HEK293 (cell line): Measurements from ENCODE around the gene TMEM191C.

ENCODE experiments used
- CTCF ChIA-PET: fragments of 350-600 bp; formaldehyde crosslinking; extraction: SDS; loops from one replicate; lab custom pipeline; 2021; ENCODE audit warnings: antibody characterized with exemption; lab: Yijun Ruan, JAX
- POLR2A ChIA-PET: fragments of 300-600 bp; formaldehyde crosslinking; extraction: SDS; loops from one replicate; lab custom pipeline; 2020; ENCODE audit warnings: antibody characterized with exemption, inconsistent platforms; lab: Yijun Ruan, JAX
- H3K27ac ChIP-seq: fragments of 200-500 bp; sonication (Bioruptor generic); 2 replicates; pipeline ENCODE4 v1.5.1; 2014; ENCODE audit warnings: low read depth, low read length, control low read depth, inconsistent platforms; ENCODE audit errors: extremely low read depth
- H3K36me3 ChIP-seq, 2 experiments: fragments of 200-500 bp in 1 of 2; sonication (Bioruptor generic) in 1 of 2; 1 replicate in 1 of 2; 2 replicates in 1 of 2; pipeline ENCODE4 v1.5.1; 2014 to 2017; ENCODE audit warnings: inconsistent platforms in 2 of 2, low read length in 2 of 2; ENCODE audit not compliant: control insufficient read depth in 2 of 2, insufficient read depth in 1 of 2
- H3K4me1 ChIP-seq: fragments of 200-500 bp; sonication (Bioruptor generic); 2 replicates; pipeline ENCODE4 v1.5.1; 2014; ENCODE audit warnings: mild to moderate bottlenecking, low read length, inconsistent platforms; ENCODE audit not compliant: control insufficient read depth, insufficient read depth
- H3K4me3 ChIP-seq: 2 replicates; pipeline ENCODE4 v1.5.1; 2011; ENCODE audit warnings: low read depth, mild to moderate bottlenecking, control low read depth, low read length, moderate library complexity
- H3K9me3 ChIP-seq: fragments of 200-500 bp; sonication (Bioruptor generic); 2 replicates; pipeline ENCODE4 v1.5.1; 2014; ENCODE audit warnings: low read depth, low read length, inconsistent platforms; ENCODE audit not compliant: control insufficient read depth, insufficient read depth
- GLIS1 ChIP-seq: fragments of 450-650 bp; formaldehyde crosslinking; IDR thresholded peaks from 2 replicates; pipeline ENCODE4 v1.5.1; 2016; ENCODE audit warnings: missing biosample characterization, missing genetic modification characterization
- HOXA7 ChIP-seq: sonication (generic); formaldehyde crosslinking; IDR thresholded peaks from 2 replicates; pipeline ENCODE4 v1.8.1; 2022; ENCODE audit warnings: missing genetic modification reagents, borderline replicate concordance
- HOXC10 ChIP-seq: sonication (generic); formaldehyde crosslinking; IDR thresholded peaks from 2 replicates; pipeline ENCODE4 v1.8.1; 2023; ENCODE audit warnings: mild to moderate bottlenecking, missing genetic modification reagents
- KLF1 ChIP-seq: fragments of 450-650 bp; formaldehyde crosslinking; IDR thresholded peaks from 2 replicates; pipeline ENCODE4 v1.5.1; 2016; ENCODE audit warnings: missing biosample characterization, missing genetic modification characterization
- KLF7 ChIP-seq: fragments of 450-650 bp; formaldehyde crosslinking; IDR thresholded peaks from 2 replicates; pipeline ENCODE4 v1.5.1; 2016; ENCODE audit warnings: missing biosample characterization, missing genetic modification characterization, borderline replicate concordance
- REPIN1 ChIP-seq: fragments of 450-650 bp; formaldehyde crosslinking; IDR thresholded peaks from 2 replicates; pipeline ENCODE4 v1.5.1; 2017; ENCODE audit warnings: missing biosample characterization, missing genetic modification characterization, low read depth
- SCRT1 ChIP-seq: fragments of 450-650 bp; formaldehyde crosslinking; IDR thresholded peaks from 2 replicates; pipeline ENCODE4 v1.5.1; 2016; ENCODE audit warnings: missing biosample characterization, missing genetic modification characterization, borderline replicate concordance
- SP2 ChIP-seq: fragments of 450-650 bp; formaldehyde crosslinking; IDR thresholded peaks from 2 replicates; pipeline ENCODE4 v1.5.1; 2016; ENCODE audit warnings: missing biosample characterization, missing genetic modification characterization
- YY1 ChIP-seq: fragments of 450-650 bp; formaldehyde crosslinking; IDR thresholded peaks from 2 replicates; pipeline ENCODE4 v1.5.1; 2018; ENCODE audit warnings: missing biosample characterization, missing genetic modification characterization
- ZBTB1 ChIP-seq: fragments of 450-650 bp; formaldehyde crosslinking; IDR thresholded peaks from 2 replicates; pipeline ENCODE4 v1.5.1; 2016; ENCODE audit warnings: missing biosample characterization, missing genetic modification characterization
- ZBTB17 ChIP-seq: fragments of 450-650 bp; formaldehyde crosslinking; IDR thresholded peaks from 2 replicates; pipeline ENCODE4 v1.5.1; 2016; ENCODE audit warnings: missing biosample characterization, missing genetic modification characterization
- ZBTB49 ChIP-seq: fragments of 450-650 bp; formaldehyde crosslinking; IDR thresholded peaks from 2 replicates; pipeline ENCODE4 v1.5.1; 2016; ENCODE audit warnings: missing biosample characterization, missing genetic modification characterization, low read depth
- ZNF148 ChIP-seq: fragments of 450-650 bp; formaldehyde crosslinking; IDR thresholded peaks from 2 replicates; pipeline ENCODE4 v1.5.0; 2017; ENCODE audit warnings: missing biosample characterization, missing genetic modification characterization, borderline replicate concordance
- ZNF155 ChIP-seq: fragments of 450-650 bp; formaldehyde crosslinking; IDR thresholded peaks from 2 replicates; pipeline ENCODE4 v1.5.1; 2016; ENCODE audit warnings: missing biosample characterization, missing genetic modification characterization
- ZNF157 ChIP-seq: fragments of 450-650 bp; formaldehyde crosslinking; IDR thresholded peaks from 2 replicates; pipeline ENCODE4 v1.5.1; 2016; ENCODE audit warnings: missing biosample characterization, missing genetic modification characterization
- ZNF184 ChIP-seq: fragments of 450-650 bp; IDR thresholded peaks from 2 replicates; pipeline ENCODE4 v1.5.1; 2018; ENCODE audit warnings: missing biosample characterization, mild to moderate bottlenecking, missing genetic modification characterization
- ZNF324 ChIP-seq: fragments of 450-650 bp; formaldehyde crosslinking; IDR thresholded peaks from 2 replicates; pipeline ENCODE4 v1.5.1; 2016; ENCODE audit warnings: missing biosample characterization, missing genetic modification characterization
- ZNF341 ChIP-seq: fragments of 450-650 bp; formaldehyde crosslinking; IDR thresholded peaks from 2 replicates; pipeline ENCODE4; 2016; ENCODE audit warnings: low read depth, missing biosample characterization, missing genetic modification characterization
- ZNF398 ChIP-seq: fragments of 450-650 bp; formaldehyde crosslinking; IDR thresholded peaks from 2 replicates; pipeline ENCODE4 v1.5.1; 2017; ENCODE audit warnings: missing biosample characterization, missing genetic modification characterization
- ZNF404 ChIP-seq: fragments of 450-650 bp; formaldehyde crosslinking; IDR thresholded peaks from 2 replicates; pipeline ENCODE4 v1.5.1; 2017; ENCODE audit warnings: missing biosample characterization, missing genetic modification characterization
- ZNF48 ChIP-seq: fragments of 450-650 bp; formaldehyde crosslinking; IDR thresholded peaks from 2 replicates; pipeline ENCODE4 v1.5.1; 2016; ENCODE audit warnings: missing biosample characterization, missing genetic modification characterization
- ZNF513 ChIP-seq: fragments of 450-650 bp; IDR thresholded peaks from 2 replicates; pipeline ENCODE4 v1.5.1; 2018; ENCODE audit warnings: missing biosample characterization, missing genetic modification characterization
- ZNF514 ChIP-seq: fragments of 450-650 bp; formaldehyde crosslinking; IDR thresholded peaks from 2 replicates; pipeline ENCODE4 v1.5.1; 2016; ENCODE audit warnings: missing biosample characterization, missing genetic modification characterization
- ZNF529 ChIP-seq: fragments of 450-650 bp; formaldehyde crosslinking; IDR thresholded peaks from 2 replicates; pipeline ENCODE4 v1.5.1; 2017; ENCODE audit warnings: missing genetic modification characterization, missing biosample characterization; ENCODE audit not compliant: insufficient replicate concordance
- ZNF596 ChIP-seq: fragments of 450-650 bp; IDR thresholded peaks from 2 replicates; pipeline ENCODE4 v1.5.0; 2018; ENCODE audit warnings: missing biosample characterization, mild to moderate bottlenecking, missing genetic modification characterization, moderate library complexity
- ZNF624 ChIP-seq: fragments of 450-650 bp; formaldehyde crosslinking; IDR thresholded peaks from 2 replicates; pipeline ENCODE4 v1.5.1; 2017; ENCODE audit warnings: missing biosample characterization, missing genetic modification characterization
- ZNF626 ChIP-seq: fragments of 450-650 bp; sonication (Bioruptor Pico); formaldehyde crosslinking; IDR thresholded peaks from 2 replicates; pipeline ENCODE4 v1.5.1; 2018; ENCODE audit warnings: missing biosample characterization, missing genetic modification characterization, inconsistent platforms
- ZNF677 ChIP-seq: fragments of 450-650 bp; IDR thresholded peaks from 2 replicates; pipeline ENCODE4 v1.5.0; 2018; ENCODE audit warnings: missing biosample characterization, mild to moderate bottlenecking, missing genetic modification characterization, moderate library complexity
- ZNF776 ChIP-seq: fragments of 450-650 bp; formaldehyde crosslinking; IDR thresholded peaks from 2 replicates; pipeline ENCODE4 v1.5.0; 2017; ENCODE audit warnings: missing biosample characterization, missing genetic modification characterization, borderline replicate concordance
- ZNF792 ChIP-seq: fragments of 450-650 bp; formaldehyde crosslinking; IDR thresholded peaks from 2 replicates; pipeline ENCODE4 v1.5.1; 2016; ENCODE audit warnings: missing biosample characterization, missing genetic modification characterization

The TMEM191C gene

GRCh38 chr22:21450320-21450831 is 16.8 kb upstream of the TMEM191C start:
- TF ChIP-seq ZNF48 (tag by site-specific recombination): no peak
- no peak for TF ChIP-seq ZNF514 (tag by site-specific recombination)
- no peak for TF ChIP-seq YY1
- TF ChIP-seq REPIN1 (tag by site-specific recombination): no peak
- TF ChIP-seq ZBTB49: no peak
- no peak for TF ChIP-seq ZNF157 (tag by site-specific recombination)
- TF ChIP-seq ZNF792 (tag by site-specific recombination): no peak
- TF ChIP-seq ZNF677 (tag by site-specific recombination): no peak
- no peak for TF ChIP-seq ZNF529 (tag by site-specific recombination)
- TF ChIP-seq ZBTB1 (tag by site-specific recombination): no peak
- no peak for TF ChIP-seq ZNF148 (tag by site-specific recombination)
- no peak for TF ChIP-seq SCRT1 (tag by site-specific recombination)
- TF ChIP-seq ZNF404: no peak
- no peak for TF ChIP-seq ZBTB17
- TF ChIP-seq ZNF776 (tag by site-specific recombination): no peak
- no peak for TF ChIP-seq ZNF624 (tag by site-specific recombination)
- TF ChIP-seq ZNF513: no peak
- TF ChIP-seq ZNF184: no peak
- ChIA-PET POLR2A (no interaction called here), CTCF (interaction anchor here (1.2 kb wide), 1 partner anchor 193 kb away, joined by 4 read pairs; no protein-coding TSS in a partner anchor)
- H3K27ac ChIP-seq: no peak overlapping the region
- no peak overlapping the region for H3K4me3 ChIP-seq
- no peaks in the 10 kb centered on the region; the same call in 1 of the 2 replicates for H3K4me1 ChIP-seq
- H3K9me3 ChIP-seq: no peaks in the 10 kb centered on the region
- H3K36me3 ChIP-seq: peaks cover 0 to 25% of the 10 kb centered on the region in 2 experiments; a peak in 1 of 3 replicates

GRCh38 chr22:21450858-21451353 is 16.3 kb upstream of the TMEM191C start:
- CTCF ChIA-PET: interaction anchor here (0.6 to 1.2 kb wide), 2 partner anchors 179 to 192 kb away, joined by 4 read pairs; partner anchors contain the start of gene YDJC
- Histone ChIP-seq H3K36me3 (peaks cover 0 to 21% of the 10 kb centered on the region in 2 experiments; a peak in 1 of 3 replicates), H3K9me3 (no peaks in the 10 kb centered on the region)
- TF ChIP-seq HOXA7 (CRISPR knock-in tag) (no peak), KLF1 (tag by site-specific recombination) (peak; percentile 59; the same call in 1 of the 2 replicates), HOXC10 (CRISPR knock-in tag) (no peak), ZNF155 (no peak), ZNF398 (tag by site-specific recombination) (peak; percentile 57), ZNF596 (tag by site-specific recombination) (no peak), SP2 (tag by site-specific recombination) (peak; percentile 53), ZNF324 (tag by site-specific recombination) (no peak), ZNF341 (tag by site-specific recombination) (peak; percentile 42), GLIS1 (tag by site-specific recombination) (peak; percentile 93), ZNF626 (no peak), KLF7 (tag by site-specific recombination) (no peak)

More at GRCh38 chr22:21450858-21451353, 16.3 kb upstream of the TMEM191C start:
- Histone ChIP-seq H3K4me1 (no peaks in the 10 kb centered on the region; the same call in 1 of the 2 replicates), H3K27ac (no peak overlapping the region), H3K4me3 (no peak overlapping the region)
- POLR2A ChIA-PET: no interaction called here
